CD4-positive, alpha-beta T cell treated with Interleukin-12 subunit alpha and Interleukin-12 subunit beta, for 1 hour (primary cell): ENCODE results near the gene PCDHA12.
"Not testable (repeated sequence)": the region's sequence is repeated elsewhere in the genome, so short reads cannot be mapped to it uniquely, and the experiment has no call there.

ENCODE experiments used
- DNase-seq: peaks from one replicate; pipeline ENCODE4 v3.0.0-alpha.2; 2020

PCDHA12 gene

DNA sequence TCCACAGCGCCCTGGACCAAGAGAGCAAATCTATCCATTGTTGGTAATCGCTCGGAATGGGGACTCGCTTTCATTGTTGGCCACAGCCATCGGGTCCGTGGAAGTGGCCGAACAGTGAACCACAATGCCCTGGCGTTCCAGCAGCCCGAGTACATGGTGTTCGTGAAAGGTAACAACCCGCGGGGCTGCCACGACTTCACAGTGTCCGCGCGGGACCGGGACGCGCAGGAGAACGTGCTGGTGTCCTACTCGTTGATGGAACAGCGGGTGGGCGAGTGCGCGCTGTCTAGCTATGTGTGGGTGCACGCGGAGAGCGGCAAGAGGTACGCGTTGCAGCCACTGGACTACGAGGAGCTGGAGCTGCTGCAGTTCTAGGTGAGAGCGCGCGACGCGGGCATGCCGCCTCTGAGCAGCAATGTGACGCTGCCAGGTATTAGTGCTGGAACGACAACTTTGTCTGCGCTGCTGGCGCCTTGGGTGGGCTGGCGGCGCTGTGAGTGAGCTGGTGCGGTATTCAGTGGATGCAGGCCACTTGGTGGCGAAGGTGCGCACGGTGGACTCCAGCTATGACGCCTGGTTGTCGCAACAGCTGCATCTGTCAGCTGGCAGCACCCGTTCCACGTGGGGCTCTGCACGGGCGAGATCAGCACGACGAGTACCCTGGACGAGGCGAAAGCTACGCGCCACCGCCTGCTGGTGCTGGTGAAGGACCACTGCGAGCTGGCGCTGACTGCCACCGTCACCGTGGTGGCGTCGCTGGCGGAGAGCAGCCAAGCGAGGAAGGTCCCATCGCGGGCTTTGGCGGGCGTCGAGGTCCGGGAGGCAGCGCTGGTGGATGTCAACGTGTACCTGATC is 12.4 kb upstream of the PCDHA12 start:
- no peak for DNase-seq

DNA sequence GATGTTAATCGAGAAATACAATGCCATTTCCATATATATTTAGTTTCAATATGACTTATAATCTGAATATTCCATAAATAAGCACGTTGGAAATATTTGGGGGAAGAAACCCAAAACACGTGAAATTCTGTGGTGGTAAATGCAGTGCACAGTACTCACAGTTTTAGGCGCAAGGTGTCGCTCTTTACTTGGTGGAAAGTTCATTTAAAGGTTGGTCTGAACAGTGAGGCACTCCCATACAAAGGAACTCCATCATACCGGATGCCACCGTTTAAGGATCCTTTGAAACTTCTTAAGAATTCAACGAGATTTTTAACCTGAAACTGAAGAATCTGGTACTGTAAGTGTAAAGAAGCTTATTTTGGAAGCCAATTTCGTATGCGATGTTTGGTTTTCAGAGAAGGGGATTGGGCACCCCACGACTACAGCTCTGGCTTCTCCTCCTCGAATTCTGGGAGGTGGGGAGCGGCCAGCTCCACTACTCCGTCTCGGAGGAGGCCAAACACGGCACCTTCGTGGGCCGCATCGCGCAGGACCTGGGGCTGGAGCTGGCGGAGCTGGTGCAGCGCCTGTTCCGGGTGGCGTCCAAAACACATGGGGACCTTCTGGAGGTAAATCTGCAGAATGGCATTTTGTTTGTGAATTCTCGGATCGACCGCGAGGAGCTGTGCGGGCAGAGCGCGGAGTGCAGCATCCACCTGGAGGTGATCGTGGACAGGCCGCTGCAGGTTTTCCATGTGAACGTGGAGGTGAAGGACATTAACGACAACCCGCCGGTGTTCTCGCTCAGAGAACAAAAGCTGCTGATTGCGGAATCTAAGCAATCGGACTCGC is 6.2 kb upstream of the PCDHA12 start, which contains the start of gene PCDHA11:
PCDHA11 (plus strand) TSS at position 237 of the 834 bp plus-strand sequence; CDS start at position 384, 147 bp downstream.
- no peak for DNase-seq

- no peak for DNase-seq
These were observed 5.6 kb upstream of the PCDHA12 start for GRCh38 chr5:140869555-140869886.

GRCh38 chr5:140870221-140871201 is 4.6 kb upstream of the PCDHA12 start:
- DNase-seq: no peak

GRCh38 chr5:140876541-140877261 is 1.6 kb downstream of the PCDHA12 start:
- not testable (repeated sequence) for DNase-seq

- no peak for DNase-seq
These were observed 2.1 kb downstream of the PCDHA12 start for GRCh38 chr5:140877262-140877581.

DNA sequence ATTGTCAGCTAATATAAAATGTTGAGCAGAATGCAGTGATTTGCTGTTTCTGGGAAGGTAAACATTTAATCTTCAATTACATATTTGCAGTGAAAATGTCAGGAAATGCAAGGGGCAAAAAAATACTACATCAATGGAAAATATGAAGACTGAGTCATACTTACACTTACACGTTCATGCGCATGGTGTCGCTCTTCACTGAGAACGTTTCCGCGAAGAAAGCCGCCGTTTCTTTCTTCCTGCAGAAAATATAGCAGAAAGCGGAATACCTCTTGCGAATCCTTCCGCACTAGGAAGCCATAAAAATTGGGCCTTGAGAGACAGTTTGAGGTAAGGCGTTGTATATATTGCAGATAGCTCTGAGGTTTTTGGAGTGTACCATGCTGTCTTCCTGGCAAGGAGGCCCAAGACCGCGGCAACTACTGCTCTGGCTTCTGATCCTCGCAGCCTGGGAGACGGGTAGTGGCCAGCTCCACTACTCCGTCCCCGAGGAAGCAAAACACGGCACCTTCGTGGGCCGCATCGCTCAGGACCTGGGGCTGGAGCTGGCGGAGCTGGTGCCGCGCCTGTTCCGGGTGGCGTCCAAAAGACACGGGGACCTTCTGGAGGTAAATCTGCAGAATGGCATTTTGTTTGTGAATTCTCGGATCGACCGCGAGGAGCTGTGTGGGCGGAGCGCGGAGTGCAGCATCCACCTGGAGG is 6.9 kb downstream of the PCDHA12 start, which contains the start of gene PCDHA13:
PCDHA13 (plus strand) TSS at position 236 of the 702 bp plus-strand sequence; CDS start at position 381, 145 bp downstream.
- no peak for DNase-seq

DNA sequence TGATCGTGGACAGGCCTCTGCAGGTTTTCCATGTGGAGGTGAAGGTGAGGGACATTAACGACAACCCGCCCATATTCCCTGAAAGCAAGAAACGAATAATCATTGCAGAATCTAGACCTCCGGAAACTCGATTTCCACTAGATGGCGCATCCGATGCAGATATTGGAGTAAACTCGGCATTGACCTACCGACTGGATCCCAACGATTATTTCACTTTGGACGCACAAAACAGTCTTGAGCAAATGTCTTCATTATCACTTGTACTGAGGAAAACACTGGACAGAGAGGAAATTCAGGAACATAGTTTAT is 7.4 kb downstream of the PCDHA12 start:
- DNase-seq: no peak

DNA sequence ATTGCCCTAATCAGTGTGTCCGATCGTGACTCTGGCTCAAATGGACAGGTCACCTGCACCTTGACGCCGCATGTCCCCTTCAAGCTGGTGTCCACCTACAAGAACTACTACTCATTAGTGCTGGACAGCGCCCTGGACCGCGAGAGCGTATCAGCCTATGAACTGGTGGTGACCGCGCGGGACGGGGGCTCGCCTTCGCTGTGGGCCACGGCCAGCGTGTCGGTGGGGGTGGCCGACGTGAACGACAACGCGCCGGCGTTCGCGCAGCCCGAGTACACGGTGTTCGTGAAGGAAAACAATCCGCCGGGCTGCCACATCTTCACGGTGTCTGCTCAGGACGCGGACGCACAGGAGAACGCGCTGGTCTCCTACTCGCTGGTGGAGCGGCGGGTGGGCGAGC is 8.3 kb downstream of the PCDHA12 start:
- no peak for DNase-seq

GRCh38 chr5:140883927-140884697 is 9.0 kb downstream of the PCDHA12 start:
- DNase-seq: no peak

DNA sequence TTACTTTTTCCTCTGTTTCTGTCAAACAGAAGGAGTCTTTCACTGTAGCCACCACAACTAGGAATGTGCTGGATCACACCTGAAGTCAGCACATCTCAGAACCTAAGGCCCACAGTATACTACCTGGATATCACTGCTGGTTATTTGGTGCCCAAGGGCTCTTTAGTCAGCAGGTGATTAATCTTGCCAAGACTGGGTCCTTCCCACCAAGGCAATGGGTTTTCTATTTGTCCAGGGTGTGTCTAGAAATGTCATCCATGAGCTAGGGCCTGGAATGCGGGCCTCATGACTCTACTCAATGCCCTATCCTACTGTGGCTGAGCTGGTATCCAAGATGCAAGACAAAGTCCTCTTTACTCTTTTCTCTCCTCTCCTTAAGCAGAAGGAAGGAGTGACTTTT is 41.2 kb downstream of the PCDHA12 start:
- DNase-seq: no peak

GRCh38 chr5:140923601-140924000 is 48.5 kb downstream of the PCDHA12 start:
- DNase-seq: no peak

DNA sequence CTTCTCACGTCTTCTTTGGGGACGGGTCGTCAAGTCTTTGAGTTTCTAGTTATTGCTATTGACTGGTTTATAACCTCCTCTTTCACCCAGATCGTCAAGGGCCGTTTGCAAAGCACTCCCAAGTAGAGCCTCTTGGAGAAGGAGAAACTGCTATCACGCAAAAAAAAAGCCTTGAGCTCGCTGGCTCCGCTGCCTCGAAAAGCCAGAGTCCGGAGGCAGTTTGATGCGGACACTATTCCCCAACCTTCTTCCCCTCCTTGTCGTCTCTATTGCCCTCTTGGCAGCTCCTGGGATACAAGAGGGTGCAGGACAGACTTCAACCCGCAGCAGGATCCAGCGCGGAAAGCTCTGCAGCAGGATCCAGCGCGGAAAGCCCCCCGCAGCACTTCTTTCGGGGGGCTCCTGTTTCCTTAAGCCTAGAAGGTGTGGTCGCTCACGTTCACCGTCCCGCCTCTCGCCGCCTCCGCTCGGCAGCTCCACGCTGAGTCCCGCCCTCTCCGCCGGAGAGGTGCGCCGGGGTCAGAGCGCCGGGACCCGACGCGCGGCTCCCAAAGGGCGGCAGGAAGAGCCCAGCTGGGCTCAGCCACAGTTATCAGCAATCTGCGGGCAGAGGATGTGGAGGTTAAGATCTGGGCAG is 50.8 kb downstream of the PCDHA12 start, which contains the start of gene PCDHAC1:
PCDHAC1 (plus strand) TSS at position 494 of the 637 bp plus-strand sequence. CDS start 594 bp downstream, outside the sequence.
- DNase-seq: no peak

- DNase-seq: peak; percentile 20
These were observed 51.5 kb downstream of the PCDHA12 start for GRCh38 chr5:140926443-140927227.

DNA sequence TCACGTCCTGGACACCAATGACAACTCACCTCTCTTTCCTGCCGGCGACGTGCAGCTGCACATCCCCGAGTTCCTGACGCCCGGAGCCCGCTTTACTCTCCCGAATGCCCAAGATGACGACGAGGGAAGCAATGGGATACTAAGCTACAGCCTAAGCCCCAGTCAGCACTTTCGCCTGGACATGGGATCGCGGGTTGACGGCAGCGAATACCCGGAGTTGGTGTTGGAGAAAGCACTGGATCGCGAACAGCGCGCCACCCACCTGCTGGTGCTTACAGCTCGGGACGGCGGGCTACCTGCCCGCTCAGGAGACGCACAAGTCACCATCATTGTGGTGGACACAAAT is 52.1 kb downstream of the PCDHA12 start:
- no peak for DNase-seq
